NCI-H2196 treated with DMSO at 0.1 percent for 48 hours (cell line): Measurements from ENCODE around the gene MAD2L1BP.
A peak's percentile ranks its signal among the peaks of the same experiment; 100 is the strongest.

Experiments used
- DNase-seq: peaks from one replicate; lab custom pipeline; 2025; ENCODE audit not compliant: unreplicated experiment; lab: John Stamatoyannopoulos, UW

Gene MAD2L1BP

DNA sequence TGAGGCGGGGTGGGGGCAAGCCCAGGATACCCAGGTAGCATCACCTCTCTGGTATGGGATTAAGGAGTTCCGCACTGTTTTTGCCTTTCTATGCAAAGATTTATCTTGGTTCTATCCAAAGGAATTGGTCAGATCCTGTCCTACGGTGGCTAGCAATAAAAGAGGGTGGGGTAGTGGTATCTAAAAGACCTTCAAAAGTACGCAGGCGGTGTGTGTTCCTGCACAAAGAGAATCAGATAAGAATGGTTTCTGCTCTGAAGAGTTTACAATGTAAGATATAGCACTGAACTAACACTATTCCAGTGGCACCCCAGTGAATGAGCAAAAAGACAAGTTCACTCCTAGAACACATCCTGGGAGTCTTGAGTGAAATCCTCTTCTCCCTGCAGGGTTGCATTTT lies 45.7 kb downstream of the MAD2L1BP start:
- DNase-seq = no peak

DNA sequence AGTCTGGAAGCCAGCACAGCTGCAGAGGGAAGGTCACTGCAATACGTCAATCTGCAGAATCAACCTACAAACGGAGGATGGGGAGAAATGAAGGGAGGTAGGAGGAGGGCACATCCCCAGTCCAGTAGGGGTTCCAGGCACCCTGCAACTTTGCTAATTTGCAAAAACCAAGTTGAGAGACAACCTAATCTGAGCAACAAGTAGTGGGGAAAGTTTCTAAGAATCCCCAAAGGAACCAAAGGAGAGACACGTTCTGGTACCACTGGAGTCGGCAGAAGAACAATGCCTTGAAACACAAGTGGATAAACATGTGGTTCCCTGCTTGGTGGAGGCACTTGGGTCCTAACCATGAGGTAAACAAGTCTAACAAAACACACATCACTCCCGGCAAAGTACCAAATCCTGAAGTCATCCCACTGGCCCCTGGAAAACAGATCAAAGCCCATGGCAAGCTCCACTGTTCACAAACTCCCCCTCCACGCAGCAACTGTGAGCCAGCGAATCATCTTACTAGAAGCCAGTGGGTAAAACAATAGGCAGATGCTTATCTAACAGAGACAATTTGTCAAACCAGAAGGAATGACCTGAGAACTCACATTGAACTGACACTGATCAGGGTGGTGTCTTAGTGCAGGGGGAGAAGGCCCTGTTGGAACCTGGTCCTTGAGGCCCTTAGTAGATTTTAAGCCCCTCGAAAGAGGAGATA lies 47.2 kb downstream of the MAD2L1BP start:
- no peak for DNase-seq

DNA sequence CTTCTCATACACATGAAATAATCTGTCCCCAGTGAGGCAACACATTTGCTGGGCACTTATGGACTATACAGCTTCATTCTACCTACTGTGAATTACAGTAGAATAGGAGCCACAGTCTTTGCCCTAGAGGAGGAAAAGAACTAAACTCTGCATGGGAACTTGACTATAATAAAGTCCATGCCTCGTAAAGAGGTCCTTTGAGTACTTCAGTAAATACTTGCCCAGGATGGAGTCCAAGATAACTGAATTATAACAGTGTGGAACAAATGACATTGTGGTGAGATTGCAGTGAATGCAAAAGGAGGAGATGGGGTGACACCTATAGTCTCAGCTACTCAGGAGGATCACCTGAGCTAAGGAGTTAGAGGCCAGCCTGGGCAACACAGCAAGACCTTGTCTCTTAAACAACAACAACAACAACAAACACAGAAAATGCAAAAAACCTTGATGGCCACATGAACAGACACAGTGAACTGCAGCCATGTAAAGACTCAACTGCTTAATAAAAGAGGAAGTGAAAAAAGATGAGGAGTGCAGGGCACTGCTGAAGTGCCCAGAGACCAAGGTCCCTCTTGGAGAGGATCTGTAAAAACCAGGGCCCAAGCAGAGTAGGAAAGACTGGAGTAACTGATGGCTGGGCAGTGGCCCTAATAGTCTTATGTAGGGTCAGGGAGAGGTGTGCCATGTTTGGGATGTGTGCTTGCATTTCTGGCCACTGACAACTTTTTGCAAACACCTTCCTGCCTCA lies 48.2 kb downstream of the MAD2L1BP start:
- no peak for DNase-seq

DNA sequence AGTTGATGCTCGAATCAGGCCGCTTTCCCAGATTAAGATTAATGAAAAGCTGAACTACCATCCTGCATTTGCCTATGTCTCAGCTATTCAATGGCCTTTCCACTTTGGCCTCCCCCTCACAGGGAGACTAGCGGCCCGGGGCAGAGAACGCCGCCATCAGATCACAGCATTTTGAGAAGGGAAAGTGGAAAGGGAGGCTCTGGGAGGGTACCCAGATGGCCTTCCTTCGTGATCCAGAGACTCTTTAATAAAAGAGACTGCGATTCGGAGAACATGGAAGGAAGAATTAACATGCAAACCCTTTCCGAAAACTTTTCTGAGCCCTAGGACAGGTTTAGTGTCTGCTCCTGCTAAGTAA lies 51.4 kb downstream of the MAD2L1BP start:
- no peak for DNase-seq

DNA sequence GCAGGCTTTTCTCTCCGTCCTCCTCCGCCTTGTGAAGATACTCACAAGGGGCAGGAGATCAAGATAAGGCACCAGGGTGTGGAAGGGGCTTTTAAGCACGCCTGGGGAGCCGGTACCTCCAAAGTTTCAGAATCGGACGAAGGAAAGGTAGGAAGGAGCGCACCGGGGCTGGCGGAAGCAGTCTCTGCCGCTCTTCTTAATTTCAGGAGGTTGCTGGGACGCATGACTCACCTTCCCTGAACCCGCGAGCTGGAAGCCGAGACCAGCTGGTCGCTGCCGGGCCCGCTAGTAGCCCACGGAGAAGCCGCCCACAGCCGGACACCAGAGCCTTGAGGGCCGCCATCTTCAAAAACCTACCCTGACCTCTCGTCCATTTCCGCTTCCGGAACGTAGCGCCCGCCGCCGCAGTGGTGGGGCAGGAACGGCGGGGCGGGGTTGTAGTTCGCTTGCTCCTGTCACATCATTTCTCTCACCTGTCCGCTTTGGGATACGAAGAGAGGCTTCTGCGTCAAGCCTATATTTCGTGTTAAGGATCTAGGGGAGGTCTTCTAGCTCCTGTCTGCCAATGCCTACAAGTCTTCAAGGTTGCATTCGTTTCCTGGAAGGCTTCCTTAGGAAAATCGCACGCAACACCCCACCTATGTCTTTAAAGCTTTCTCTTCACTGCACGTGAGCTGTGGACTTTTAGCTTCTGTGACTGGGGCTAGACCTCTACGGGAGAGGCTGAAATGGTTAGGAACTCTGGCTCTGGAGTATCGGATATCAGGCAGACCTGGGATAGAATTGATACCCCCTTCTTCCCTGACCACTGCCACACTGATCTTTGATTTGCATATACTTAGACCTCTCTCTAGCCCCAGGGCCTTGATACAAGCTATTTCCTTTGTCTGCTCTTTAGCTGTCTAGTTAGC lies 52.1 kb downstream of the MAD2L1BP start, which contains the start of gene MRPS18A:
TSS of gene MRPS18A (minus strand) at position 355 of the 911 bp plus-strand sequence. CDS start at position 343, 12 bp downstream.
- peak; percentile 85 for DNase-seq

DNA sequence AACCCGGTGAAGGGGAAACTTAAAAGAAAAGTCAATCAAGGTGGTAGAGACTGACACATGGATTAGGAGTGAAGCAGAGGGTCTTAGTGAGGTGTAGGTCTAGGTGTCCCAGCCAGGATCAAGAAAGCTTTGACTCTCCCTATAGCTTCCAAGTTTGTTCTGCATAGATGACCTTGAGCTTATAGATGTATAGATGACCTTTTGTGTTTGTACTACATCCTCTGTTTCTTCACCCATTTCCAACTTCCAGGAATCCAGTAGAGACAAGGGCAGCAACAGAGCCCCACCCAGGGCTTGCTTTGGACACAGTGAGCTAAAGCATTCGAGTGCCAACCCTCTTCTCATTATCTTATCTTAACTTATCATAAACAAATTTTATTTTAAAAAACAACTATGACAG lies 53.8 kb downstream of the MAD2L1BP start:
- no peak for DNase-seq
